ENCODE data around the gene PSEN1. TPM values are rescaled to one million over a fixed set of nuclear protein-coding genes. Genes with fewer than 3 reads are reported as not detected.

Gene PSEN1
- total and polyA plus RNA-seq, 2 donors (not counting 3 experiments of a cell fraction or from before 2014, with no cell fraction given): 16.5 to 36.8 TPM

DNA sequence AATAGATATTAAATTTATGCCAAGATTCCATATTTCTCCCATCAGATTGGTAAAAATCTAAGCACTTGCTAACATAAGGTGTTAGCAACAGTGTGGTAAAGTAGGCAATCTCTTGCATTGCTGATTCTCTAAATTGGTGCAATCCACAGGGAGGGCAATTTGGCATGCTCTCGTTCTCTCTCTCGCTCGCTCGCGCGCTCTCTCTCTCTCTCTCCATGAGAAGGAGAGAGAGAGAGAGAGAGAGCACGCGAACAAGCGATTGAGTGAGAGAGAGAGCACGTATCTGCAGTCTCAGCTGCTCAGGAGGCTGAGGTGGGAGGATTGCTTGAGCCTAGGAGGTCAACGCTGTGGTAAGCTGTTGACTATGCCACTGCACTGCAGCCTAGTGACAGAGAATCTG lies 25.9 kb downstream of the PSEN1 start:
- Histone ChIP-seq H3K79me2 (ENCODE audit: control insufficient read depth, insufficient read depth, low read length) (no peaks in the 10 kb centered on the region), H3K9ac (replicated peaks; ENCODE audit: extremely low read depth, insufficient read depth, low read length) (no peak overlapping the region), H3K4me3 (replicated peaks in 1 of 3; ENCODE audit: insufficient read depth in 1 of 3, low read depth in 1 of 3, low read length in 3 of 3) (no peak overlapping the region), H3K4me1 (ENCODE audit: control insufficient read depth, extremely low read depth, insufficient read depth, low read length) (no peaks in the 10 kb centered on the region), H3K27me3 (ENCODE audit: control insufficient read depth in 2 of 2, insufficient read depth in 2 of 2, low read length in 2 of 2) (no peaks in the 10 kb centered on the region), H3K9me1 (replicated peaks; ENCODE audit: control insufficient read depth, extremely low read depth, insufficient read depth, low read length) (no peaks in the 10 kb centered on the region), H3K36me3 (ENCODE audit: control insufficient read depth in 2 of 2, extremely low read depth in 1 of 2, insufficient read depth in 2 of 2, low read length in 2 of 2) (peaks cover 3 to 4% of the 10 kb centered on the region in 2 experiments), H3K27ac (ENCODE audit: insufficient read depth, low read depth, low read length) (no peak overlapping the region), H2AFZ (ENCODE audit: low read depth, low read length) (no peak overlapping the region), H3K9me3 (replicated peaks; ENCODE audit: control insufficient read depth, insufficient read depth, low read length) (no peaks in the 10 kb centered on the region), H3K4me2 (ENCODE audit: insufficient read depth, low read length) (no peak overlapping the region), H4K20me1 (replicated peaks; ENCODE audit: control insufficient read depth, extremely low read depth, insufficient read depth, low read length) (no peaks in the 10 kb centered on the region)
- intact Hi-C loops (cut with micrococcal nuclease) (no loop called here), dilution Hi-C loops (cut with MboI; ENCODE audit: extremely low pct_ligation_motif_present, low sequenced_read_pairs) (no loop called here)
- POLR2A ChIA-PET: no interaction called here
- CTCF ChIA-PET: interaction anchor here (1.1 to 1.2 kb wide), 2 partner anchors 11 kb away, joined by 3 to 6 read pairs; no protein-coding TSS in a partner anchor
- TF ChIP-seq FOS (IDR thresholded peaks at IDR 0.05; ENCODE audit: borderline replicate concordance, insufficient read depth, low read length): no peak
- no peak for TF ChIP-seq GATA2 (IDR thresholded peaks at IDR 0.05; ENCODE audit: insufficient read depth, insufficient read length, low read depth, low read length)
- no peak for TF ChIP-seq POLR2AphosphoS5 (IDR thresholded peaks at IDR 0.05; ENCODE audit: insufficient read depth, low read depth, low read length)
- TF ChIP-seq EZH2 (IDR thresholded peaks at IDR 0.05; ENCODE audit: borderline replicate concordance, low read depth, low read length, severe bottlenecking): no peak
- TF ChIP-seq POLR2A (IDR thresholded peaks at IDR 0.05; ENCODE audit: low read depth, low read length): no peak
- TF ChIP-seq, protein P1, sequence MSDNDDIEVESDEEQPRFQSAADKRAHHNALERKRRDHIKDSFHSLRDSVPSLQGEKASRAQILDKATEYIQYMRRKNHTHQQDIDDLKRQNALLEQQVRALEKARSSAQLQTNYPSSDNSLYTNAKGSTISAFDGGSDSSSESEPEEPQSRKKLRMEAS (IDR thresholded peaks at IDR 0.05; ENCODE audit: insufficient read depth, insufficient read length): no peak
- no peak for TF ChIP-seq JUN (IDR thresholded peaks at IDR 0.05; ENCODE audit: borderline replicate concordance, insufficient read depth, insufficient read length, low read depth)
- TF ChIP-seq MYC (IDR thresholded peaks at IDR 0.05; ENCODE audit: low read depth, low read length): no peak
- TF ChIP-seq, protein P2, sequence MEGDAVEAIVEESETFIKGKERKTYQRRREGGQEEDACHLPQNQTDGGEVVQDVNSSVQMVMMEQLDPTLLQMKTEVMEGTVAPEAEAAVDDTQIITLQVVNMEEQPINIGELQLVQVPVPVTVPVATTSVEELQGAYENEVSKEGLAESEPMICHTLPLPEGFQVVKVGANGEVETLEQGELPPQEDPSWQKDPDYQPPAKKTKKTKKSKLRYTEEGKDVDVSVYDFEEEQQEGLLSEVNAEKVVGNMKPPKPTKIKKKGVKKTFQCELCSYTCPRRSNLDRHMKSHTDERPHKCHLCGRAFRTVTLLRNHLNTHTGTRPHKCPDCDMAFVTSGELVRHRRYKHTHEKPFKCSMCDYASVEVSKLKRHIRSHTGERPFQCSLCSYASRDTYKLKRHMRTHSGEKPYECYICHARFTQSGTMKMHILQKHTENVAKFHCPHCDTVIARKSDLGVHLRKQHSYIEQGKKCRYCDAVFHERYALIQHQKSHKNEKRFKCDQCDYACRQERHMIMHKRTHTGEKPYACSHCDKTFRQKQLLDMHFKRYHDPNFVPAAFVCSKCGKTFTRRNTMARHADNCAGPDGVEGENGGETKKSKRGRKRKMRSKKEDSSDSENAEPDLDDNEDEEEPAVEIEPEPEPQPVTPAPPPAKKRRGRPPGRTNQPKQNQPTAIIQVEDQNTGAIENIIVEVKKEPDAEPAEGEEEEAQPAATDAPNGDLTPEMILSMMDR (IDR thresholded peaks at IDR 0.05; ENCODE audit: extremely low read depth in 1 of 2, insufficient read depth in 1 of 2, low read depth in 1 of 2, low read length in 2 of 2): no peak
- FAIRE-seq: no peak
- BruUV-seq (replicated peaks): no TSS peak
- DNase-seq (ENCODE audit: low read depth, low spot score): no peak

Measured in endothelial cell of umbilical vein (primary cell).